IMR-90 (cell line): ENCODE data around the gene EMX2. TPM values are rescaled to one million over a fixed set of nuclear protein-coding genes. Genes with fewer than 3 reads are reported as not detected.

Experiments used
- ATAC-seq: fragments of 200-7000 bp; cut with Tn5 transposase; 2 replicates; pipeline ENCODE4 v1.9.1; 2020; ENCODE audit warnings: low read depth, mild to moderate bottlenecking, moderate library complexity
- BruUV-seq: library from RNA; stranded (reverse); fragments of 400-500 nt; replicated peaks from 2 replicates; lab custom pipeline; 2021; lab: Mats Ljungman, UMichigan
- CTCF ChIA-PET: fragments of 300-600 bp; formaldehyde crosslinking; extraction: SDS; loops from one replicate; lab custom pipeline; 2021; ENCODE audit warnings: antibody characterized with exemption; lab: Yijun Ruan, JAX
- POLR2A ChIA-PET: fragments of 300-600 bp; sonication (Branson Sonifier 250); formaldehyde crosslinking; loops from one replicate; lab custom pipeline; 2022; ENCODE audit warnings: antibody characterized with exemption; ENCODE audit not compliant: unreplicated experiment; lab: Charles Lee
- DNase-seq: peaks from one replicate; pipeline ENCODE4 v3.0.0; 2013
- H2AFZ ChIP-seq: replicated peaks from 2 replicates; pipeline ENCODE3; 2013; ENCODE audit warnings: low read length, mild to moderate bottlenecking; ENCODE audit not compliant: poor library complexity
- H2AK5ac ChIP-seq: 2 replicates; pipeline ENCODE4 v1.6.1; 2013; ENCODE audit warnings: low read depth, low read length, inconsistent platforms
- H2AK9ac ChIP-seq: replicated peaks from 2 replicates; pipeline ENCODE3; 2013; ENCODE audit warnings: mild to moderate bottlenecking, low read depth, low read length, moderate library complexity; ENCODE audit not compliant: poor library complexity
- H2BK120ac ChIP-seq: 2 replicates; pipeline ENCODE4 v1.6.1; 2013; ENCODE audit warnings: low read depth, low read length, inconsistent platforms
- H2BK15ac ChIP-seq: 3 replicates; pipeline ENCODE4 v1.6.1; 2013; ENCODE audit warnings: low read depth, low read length, inconsistent platforms
- H2BK20ac ChIP-seq: 2 replicates; pipeline ENCODE4 v1.6.1; 2013; ENCODE audit warnings: low read depth, mild to moderate bottlenecking, inconsistent platforms, low read length, moderate library complexity
- H2BK5ac ChIP-seq: 2 replicates; pipeline ENCODE4 v1.6.1; 2013; ENCODE audit warnings: mild to moderate bottlenecking, low read depth, low read length, inconsistent platforms; ENCODE audit not compliant: poor library complexity, severe bottlenecking
- H3K14ac ChIP-seq: replicated peaks from 2 replicates; pipeline ENCODE4 v1.6.1; 2013; ENCODE audit warnings: low read depth, low read length, inconsistent platforms
- H3K18ac ChIP-seq: 2 replicates; pipeline ENCODE4 v1.6.1; 2013; ENCODE audit warnings: low read depth, low read length, control low read depth
- H3K23ac ChIP-seq: 2 replicates; pipeline ENCODE4 v1.6.1; 2013; ENCODE audit warnings: low read depth, low read length, inconsistent platforms
- H3K27ac ChIP-seq: 2 replicates; pipeline ENCODE4 v1.5.1; 2013; ENCODE audit warnings: mild to moderate bottlenecking, control low read depth, low read length; ENCODE audit not compliant: insufficient read depth
- H3K27me3 ChIP-seq: 2 replicates; pipeline ENCODE4 v1.6.1; 2013; ENCODE audit warnings: low read length; ENCODE audit not compliant: control insufficient read depth, insufficient read depth
- H3K36me3 ChIP-seq: 2 replicates; pipeline ENCODE4 v1.6.1; 2013; ENCODE audit warnings: low read length, mixed read lengths; ENCODE audit not compliant: control insufficient read depth, insufficient read depth
- H3K4ac ChIP-seq: 2 replicates; pipeline ENCODE4 v1.6.1; 2013; ENCODE audit warnings: low read depth, low read length, inconsistent platforms
- H3K4me1 ChIP-seq: 2 replicates; pipeline ENCODE4 v1.6.1; 2013; ENCODE audit warnings: low read length, mixed read lengths; ENCODE audit not compliant: control insufficient read depth, insufficient read depth
- H3K4me2 ChIP-seq: 2 replicates; pipeline ENCODE4 v1.6.1; 2013; ENCODE audit warnings: low read depth, mild to moderate bottlenecking, control low read depth, low read length, moderate library complexity
- H3K4me3 ChIP-seq: 2 replicates; pipeline ENCODE4 v1.5.1; 2013; ENCODE audit warnings: low read depth, mild to moderate bottlenecking, control low read depth, low read length, moderate library complexity; ENCODE audit not compliant: insufficient read depth
- H3K56ac ChIP-seq: 2 replicates; pipeline ENCODE4 v1.6.1; 2013; ENCODE audit warnings: low read length, inconsistent platforms; ENCODE audit not compliant: insufficient read depth; ENCODE audit errors: extremely low read depth
- H3K79me1 ChIP-seq, 2 experiments: 2 replicates each; pipeline ENCODE4 v1.6.1; 2013; ENCODE audit warnings: low read length in 2 of 2, inconsistent platforms in 1 of 2, low read depth in 1 of 2
- H3K9ac ChIP-seq: 2 replicates; pipeline ENCODE4 v1.6.1; 2013; ENCODE audit warnings: low read depth, low read length, control low read depth
- H3K9me1 ChIP-seq: 2 replicates; pipeline ENCODE4 v1.6.1; 2013; ENCODE audit warnings: low read length, inconsistent platforms; ENCODE audit not compliant: insufficient read depth
- H3K9me3 ChIP-seq: 2 replicates; pipeline ENCODE4 v1.6.1; 2013; ENCODE audit warnings: low read length; ENCODE audit not compliant: control insufficient read depth, insufficient read depth
- H4K20me1 ChIP-seq: 2 replicates; pipeline ENCODE4 v1.6.1; 2013; ENCODE audit warnings: low read length, inconsistent platforms; ENCODE audit not compliant: insufficient read depth
- H4K5ac ChIP-seq: 2 replicates; pipeline ENCODE4 v1.6.1; 2013; ENCODE audit warnings: mild to moderate bottlenecking, low read depth, low read length, control low read depth
- H4K8ac ChIP-seq, 2 experiments: 2 replicates each; pipeline ENCODE4 v1.6.1; 2013; ENCODE audit warnings: low read depth in 2 of 2, low read length in 2 of 2, control low read depth in 1 of 2, inconsistent platforms in 1 of 2
- H4K91ac ChIP-seq: 2 replicates; pipeline ENCODE4 v1.6.1; 2013; ENCODE audit warnings: low read depth, low read length, inconsistent platforms; ENCODE audit not compliant: insufficient read depth
- BHLHE40 ChIP-seq: fragments of 150-350 bp; IDR thresholded peaks from 2 replicates; pipeline ENCODE4 v1.6.1; 2016; ENCODE audit warnings: mild to moderate bottlenecking, low read depth, low read length
- WGBS, 2 experiments: methylation state at CpG; one replicate each; pipeline versions ENCODE4 v1.1.5 to v1.1.7; 2013; ENCODE audit warnings: missing lambda C conversion rate in 2 of 2; ENCODE audit not compliant: insufficient read length in 1 of 2; ENCODE audit errors: extremely low coverage in 2 of 2; 5-methylcytosine and 5-hydroxymethylcytosine counted together
- dilution Hi-C: fragments of 300-500 bp; cut with HindIII; formaldehyde crosslinking; loops from one replicate; pipeline ENCODE4 v1.14.3; 2018; ENCODE audit warnings: low sequenced_read_pairs; ENCODE audit not compliant: unreplicated experiment
- in situ Hi-C: fragments of 300-500 bp; cut with MboI; formaldehyde crosslinking; loops from 3 replicates; pipeline ENCODE4 v1.14.3; 2019; ENCODE audit warnings: low sequenced_read_pairs, inconsistent platforms, mixed read lengths
- intact Hi-C: fragments of 100-400 bp; cut with micrococcal nuclease; formaldehyde crosslinking; loops from 2 replicates; pipeline ENCODE4 v1.10.0; 2022
- polyA plus RNA-seq, 3 experiments: library from polyadenylated mRNA; depleted of rRNA; stranded (reverse); fragments of >200 nt; gene quantifications; 2 replicates each; pipeline ENCODE4 v1.2.3, GENCODE V29; 2012; ENCODE audit warnings: low replicate concordance in 1 of 3
- total RNA-seq: library from RNA; depleted of rRNA; stranded (reverse); fragments of >200 nt; gene quantifications from 2 replicates; pipeline ENCODE4 v1.2.3, GENCODE V29; 2012
- TF ChIP-seq, protein P1 (sequence below): conservative IDR thresholded peaks from 2 replicates; pipeline ENCODE4 v1.5.1; 2012; ENCODE audit warnings: mild to moderate bottlenecking, low read depth, low read length, improper control_type of control experiment

Gene EMX2
- total and polyA plus RNA-seq, 2 of the 4 experiments (the other 2 are of a cell fraction) = not detected

DNA sequence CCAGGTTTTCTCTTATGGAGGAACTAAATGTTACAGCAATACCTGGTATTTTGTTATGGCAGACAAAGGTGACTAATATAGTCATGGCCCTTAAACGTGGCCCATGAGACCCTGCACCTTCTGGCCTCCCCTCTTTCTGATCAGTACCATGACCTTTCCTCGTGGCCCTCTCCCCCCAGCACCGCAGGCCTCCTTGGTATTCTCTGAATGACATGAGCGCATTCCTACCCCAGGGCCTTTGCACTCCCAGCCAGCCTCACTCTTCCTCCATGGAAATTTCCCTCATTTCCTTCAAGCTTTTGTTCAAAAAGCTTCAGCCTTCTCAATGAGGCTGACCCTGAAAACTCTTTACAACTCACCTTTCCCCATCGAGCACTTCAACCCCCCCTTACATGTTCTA lies 46.5 kb upstream of the EMX2 start:
- no peak overlapping the region for H2BK120ac ChIP-seq
- dilution Hi-C loops (no loop called here), intact Hi-C loops (loop anchor here (1.0 to 5.0 kb wide), 7 partner anchors 611 to 1068 kb away; partner anchors contain the start of gene FAM204A), in situ Hi-C loops (loop anchor here (5.0 to 10.0 kb wide), 2 partner anchors 746 to 959 kb away; no protein-coding TSS in a partner anchor)
- no peaks in the 10 kb centered on the region for H3K4me1 ChIP-seq
- H2AFZ ChIP-seq = no peak overlapping the region
- no peak overlapping the region for H3K4me2 ChIP-seq
- H3K14ac ChIP-seq = no peak overlapping the region
- no peak overlapping the region for H4K5ac ChIP-seq
- H3K4ac ChIP-seq = no peak overlapping the region
- ATAC-seq (no peak), DNase-seq (no peak)
- H3K79me1 ChIP-seq = no peaks in the 10 kb centered on the region
- no TSS peak for BruUV-seq
- no peak overlapping the region for H2BK5ac ChIP-seq
- H3K9ac ChIP-seq = no peak overlapping the region
- no peak overlapping the region for H4K8ac ChIP-seq
- no peak overlapping the region for H2AK9ac ChIP-seq
- no peak for TF ChIP-seq BHLHE40
- TF ChIP-seq, protein P1, sequence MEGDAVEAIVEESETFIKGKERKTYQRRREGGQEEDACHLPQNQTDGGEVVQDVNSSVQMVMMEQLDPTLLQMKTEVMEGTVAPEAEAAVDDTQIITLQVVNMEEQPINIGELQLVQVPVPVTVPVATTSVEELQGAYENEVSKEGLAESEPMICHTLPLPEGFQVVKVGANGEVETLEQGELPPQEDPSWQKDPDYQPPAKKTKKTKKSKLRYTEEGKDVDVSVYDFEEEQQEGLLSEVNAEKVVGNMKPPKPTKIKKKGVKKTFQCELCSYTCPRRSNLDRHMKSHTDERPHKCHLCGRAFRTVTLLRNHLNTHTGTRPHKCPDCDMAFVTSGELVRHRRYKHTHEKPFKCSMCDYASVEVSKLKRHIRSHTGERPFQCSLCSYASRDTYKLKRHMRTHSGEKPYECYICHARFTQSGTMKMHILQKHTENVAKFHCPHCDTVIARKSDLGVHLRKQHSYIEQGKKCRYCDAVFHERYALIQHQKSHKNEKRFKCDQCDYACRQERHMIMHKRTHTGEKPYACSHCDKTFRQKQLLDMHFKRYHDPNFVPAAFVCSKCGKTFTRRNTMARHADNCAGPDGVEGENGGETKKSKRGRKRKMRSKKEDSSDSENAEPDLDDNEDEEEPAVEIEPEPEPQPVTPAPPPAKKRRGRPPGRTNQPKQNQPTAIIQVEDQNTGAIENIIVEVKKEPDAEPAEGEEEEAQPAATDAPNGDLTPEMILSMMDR = no peak
- H2BK20ac ChIP-seq = no peak overlapping the region
- H4K20me1 ChIP-seq = no peaks in the 10 kb centered on the region; the same call in 1 of the 2 replicates
- H3K9me3 ChIP-seq = no peaks in the 10 kb centered on the region
- H3K18ac ChIP-seq = no peak overlapping the region
- no peak overlapping the region for H3K27ac ChIP-seq
- H3K4me3 ChIP-seq = no peak overlapping the region
- CTCF ChIA-PET = interaction anchor here (0.7 to 1.9 kb wide), 9 partner anchors 55 to 962 kb away, joined by 3 to 16 read pairs (median 3); no protein-coding TSS in a partner anchor
- no peaks in the 10 kb centered on the region for H3K27me3 ChIP-seq
- H3K36me3 ChIP-seq = no peaks in the 10 kb centered on the region
- WGBS, 2 experiments = no CpG with 5 or more reads among the region's 5 CpGs
- no peaks in the 10 kb centered on the region for H3K9me1 ChIP-seq
- H4K91ac ChIP-seq = no peak overlapping the region
- no peak overlapping the region for H3K56ac ChIP-seq
- H3K23ac ChIP-seq = no peak overlapping the region
- no peak overlapping the region for H2AK5ac ChIP-seq
- POLR2A ChIA-PET = no interaction called here
- no peak overlapping the region for H2BK15ac ChIP-seq
